CD4-positive, alpha-beta T cell treated with Interleukin-15 for 4 hours (primary cell): Measurements from ENCODE around the gene KLC3.

ENCODE experiments used
- DNase-seq: peaks from one replicate; pipeline ENCODE4 v3.0.0-alpha.2; 2020; ENCODE audit warnings: low spot score

KLC3 gene

GRCh38 chr19:45349126-45349415 is 8.5 kb downstream of the KLC3 start:
- no peak for DNase-seq

GRCh38 chr19:45349430-45349941 is 8.9 kb downstream of the KLC3 start:
- DNase-seq, result no peak

GRCh38 chr19:45350477-45351058 is 10.0 kb downstream of the KLC3 start:
- no peak for DNase-seq

- DNase-seq, result no peak
Observed at GRCh38 chr19:45351401-45351952, 10.9 kb downstream of the KLC3 start.

GRCh38 chr19:45352062-45352461 is 11.5 kb downstream of the KLC3 start:
- no peak for DNase-seq

- no peak for DNase-seq
Observed at GRCh38 chr19:45352471-45352870, 11.9 kb downstream of the KLC3 start.

GRCh38 chr19:45352914-45353796 is 12.6 kb downstream of the KLC3 start:
- no peak for DNase-seq

GRCh38 chr19:45354241-45354842 is 13.8 kb downstream of the KLC3 start:
- DNase-seq, result no peak

GRCh38 chr19:45355402-45355801 is 14.9 kb downstream of the KLC3 start:
- no peak for DNase-seq

GRCh38 chr19:45355910-45356309 is 15.4 kb downstream of the KLC3 start:
- no peak for DNase-seq

GRCh38 chr19:45356760-45357444 is 16.4 kb downstream of the KLC3 start:
- DNase-seq, result no peak

- DNase-seq, result no peak
Observed at GRCh38 chr19:45357445-45357783, 16.9 kb downstream of the KLC3 start.

GRCh38 chr19:45358213-45358792 is 17.8 kb downstream of the KLC3 start:
- no peak for DNase-seq

- DNase-seq, result no peak
Observed at GRCh38 chr19:45361608-45362007, 21.1 kb downstream of the KLC3 start.

- no peak for DNase-seq
Observed at GRCh38 chr19:45362291-45362690, 21.7 kb downstream of the KLC3 start.

GRCh38 chr19:45363861-45364459 is 23.4 kb downstream of the KLC3 start:
- DNase-seq, result no peak

- no peak for DNase-seq
Observed at GRCh38 chr19:45364696-45365095, 24.1 kb downstream of the KLC3 start.

GRCh38 chr19:45368127-45368526 is 27.6 kb downstream of the KLC3 start:
- DNase-seq, result no peak

- no peak for DNase-seq
Observed at GRCh38 chr19:45368737-45369340, 28.3 kb downstream of the KLC3 start.

GRCh38 chr19:45370410-45371204 is 30.1 kb downstream of the KLC3 start, which contains the start of gene ERCC2:
Gene ERCC2, minus strand, starts transcription at chr19:45370573. Its CDS starts 33 bp downstream, at chr19:45370540.
- peak; percentile 100 for DNase-seq
